AG04449 (cell line): ENCODE measurements around the gene LMNTD1.
A peak's percentile ranks its signal among the peaks of the same experiment; 100 is the strongest.

Experiments used
- CTCF ChIA-PET: fragments of 350-600 bp; formaldehyde crosslinking; extraction: SDS; loops from one replicate; lab custom pipeline; 2021; ENCODE audit warnings: antibody characterized with exemption; lab: Yijun Ruan, JAX
- POLR2A ChIA-PET: fragments of 400-600, 350-600 bp; formaldehyde crosslinking; extraction: SDS; loops from one replicate; lab custom pipeline; 2020; ENCODE audit warnings: antibody characterized with exemption, inconsistent platforms; lab: Yijun Ruan, JAX
- DNase-seq: peaks from one replicate; pipeline ENCODE4 v3.0.0-alpha.2; 2010; ENCODE audit warnings: low read depth, low spot score
- H3K4me3 ChIP-seq: 2 replicates; pipeline ENCODE4 v1.5.1; 2011; ENCODE audit warnings: low read depth, mild to moderate bottlenecking, control low read depth, low read length
- TF ChIP-seq, protein P1 (sequence below): IDR thresholded peaks from one replicate; pipeline ENCODE4 v1.5.1; 2011; ENCODE audit warnings: mild to moderate bottlenecking, moderate library complexity, low read length, control low read depth, inconsistent platforms; ENCODE audit not compliant: insufficient read depth; ENCODE audit errors: missing control alignments

LMNTD1 gene

DNA sequence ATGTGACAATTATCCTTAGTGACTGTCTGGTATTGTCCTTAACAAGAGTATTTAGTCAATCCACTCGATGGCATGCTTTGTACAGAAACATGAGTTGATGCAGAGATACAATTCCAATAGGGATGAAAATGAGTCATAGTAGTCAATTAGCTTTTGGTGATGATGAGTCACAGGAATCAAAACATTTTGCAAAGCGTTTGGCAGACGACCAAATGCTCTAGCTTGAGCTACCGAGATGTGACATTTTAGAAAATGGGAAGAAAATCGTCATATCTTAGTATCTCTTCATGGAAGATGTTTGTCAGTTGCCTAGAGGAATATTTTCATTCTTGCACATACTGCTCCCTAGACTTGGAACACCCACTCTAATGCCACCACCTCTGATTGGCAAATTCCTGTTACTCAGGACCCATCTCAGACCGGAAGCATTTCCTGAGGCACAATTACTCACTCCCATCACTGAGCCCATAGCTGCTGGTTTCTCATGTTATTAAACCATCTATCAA is 95.0 kb downstream of the LMNTD1 start:
- POLR2A ChIA-PET, result no interaction called here
- CTCF ChIA-PET, result interaction anchor here (1.0 to 1.7 kb wide), 5 partner anchors 15 to 570 kb away, joined by 3 to 11 read pairs (median 3); no protein-coding TSS in a partner anchor
- peak overlapping the region; percentile 26 for H3K4me3 ChIP-seq
- DNase-seq, result peak; percentile 89
- TF ChIP-seq, protein P1, sequence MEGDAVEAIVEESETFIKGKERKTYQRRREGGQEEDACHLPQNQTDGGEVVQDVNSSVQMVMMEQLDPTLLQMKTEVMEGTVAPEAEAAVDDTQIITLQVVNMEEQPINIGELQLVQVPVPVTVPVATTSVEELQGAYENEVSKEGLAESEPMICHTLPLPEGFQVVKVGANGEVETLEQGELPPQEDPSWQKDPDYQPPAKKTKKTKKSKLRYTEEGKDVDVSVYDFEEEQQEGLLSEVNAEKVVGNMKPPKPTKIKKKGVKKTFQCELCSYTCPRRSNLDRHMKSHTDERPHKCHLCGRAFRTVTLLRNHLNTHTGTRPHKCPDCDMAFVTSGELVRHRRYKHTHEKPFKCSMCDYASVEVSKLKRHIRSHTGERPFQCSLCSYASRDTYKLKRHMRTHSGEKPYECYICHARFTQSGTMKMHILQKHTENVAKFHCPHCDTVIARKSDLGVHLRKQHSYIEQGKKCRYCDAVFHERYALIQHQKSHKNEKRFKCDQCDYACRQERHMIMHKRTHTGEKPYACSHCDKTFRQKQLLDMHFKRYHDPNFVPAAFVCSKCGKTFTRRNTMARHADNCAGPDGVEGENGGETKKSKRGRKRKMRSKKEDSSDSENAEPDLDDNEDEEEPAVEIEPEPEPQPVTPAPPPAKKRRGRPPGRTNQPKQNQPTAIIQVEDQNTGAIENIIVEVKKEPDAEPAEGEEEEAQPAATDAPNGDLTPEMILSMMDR, result no peak

DNA sequence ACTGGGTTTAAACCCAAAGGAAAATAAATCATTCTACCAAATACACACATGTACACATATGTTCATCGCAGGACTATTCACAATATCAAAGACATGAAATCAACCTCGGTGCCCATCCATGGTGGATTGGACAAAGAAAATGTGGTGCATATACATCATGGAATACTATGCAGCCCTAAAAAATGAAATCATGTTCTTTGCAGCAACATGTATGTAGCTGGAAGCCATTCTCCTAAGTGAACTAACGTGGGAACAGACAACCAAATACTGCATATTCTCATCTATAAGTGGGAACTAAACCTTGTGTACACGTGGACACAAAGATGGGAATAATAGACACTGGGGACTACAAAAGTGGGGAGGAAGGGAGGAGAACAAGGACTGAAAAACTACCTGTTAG is 96.6 kb downstream of the LMNTD1 start:
- TF ChIP-seq, protein P1, result no peak
- ChIA-PET CTCF (no interaction called here), POLR2A (no interaction called here)
- no peak overlapping the region for H3K4me3 ChIP-seq
- DNase-seq, result no peak

DNA sequence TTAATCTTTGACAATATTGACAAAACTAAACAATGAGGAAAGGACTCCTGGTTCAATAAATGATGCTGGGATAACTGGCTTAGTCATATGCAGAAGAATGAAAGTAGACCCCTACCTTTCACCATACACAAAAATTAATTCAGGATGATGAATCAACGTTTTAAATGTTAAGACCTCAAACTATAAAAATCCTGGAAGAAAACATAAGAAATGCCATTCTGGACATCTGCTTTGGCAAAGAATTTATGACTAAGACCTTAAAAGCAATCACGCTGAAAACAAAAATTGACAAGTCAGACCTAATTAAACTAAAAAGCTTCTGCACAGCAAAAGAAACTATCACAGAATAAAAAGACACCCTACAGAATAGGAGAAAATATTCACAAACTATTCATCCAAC is 97.4 kb downstream of the LMNTD1 start:
- POLR2A ChIA-PET, result no interaction called here
- DNase-seq, result no peak
- no peak overlapping the region for H3K4me3 ChIP-seq
- TF ChIP-seq, protein P1, result no peak
- CTCF ChIA-PET, result no interaction called here

DNA sequence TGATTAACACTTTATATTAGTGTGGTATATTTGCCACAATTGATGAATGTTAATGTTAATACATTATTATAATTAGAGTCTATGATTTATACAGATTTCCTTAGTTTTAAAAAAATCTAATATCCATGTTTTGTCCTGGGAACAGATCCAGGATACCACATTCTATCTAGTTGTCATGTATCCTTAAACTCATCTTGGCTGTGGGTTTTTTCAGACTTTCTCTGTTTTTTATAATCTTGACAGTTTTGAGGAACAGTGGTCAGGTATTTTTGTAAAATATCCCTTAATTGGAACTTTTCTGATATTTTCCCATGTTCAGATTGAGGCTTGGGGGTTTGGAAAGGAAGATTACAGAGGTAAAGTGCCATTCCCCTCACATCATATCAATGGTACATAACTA is 104.1 kb downstream of the LMNTD1 start:
- CTCF ChIA-PET, result no interaction called here

DNA sequence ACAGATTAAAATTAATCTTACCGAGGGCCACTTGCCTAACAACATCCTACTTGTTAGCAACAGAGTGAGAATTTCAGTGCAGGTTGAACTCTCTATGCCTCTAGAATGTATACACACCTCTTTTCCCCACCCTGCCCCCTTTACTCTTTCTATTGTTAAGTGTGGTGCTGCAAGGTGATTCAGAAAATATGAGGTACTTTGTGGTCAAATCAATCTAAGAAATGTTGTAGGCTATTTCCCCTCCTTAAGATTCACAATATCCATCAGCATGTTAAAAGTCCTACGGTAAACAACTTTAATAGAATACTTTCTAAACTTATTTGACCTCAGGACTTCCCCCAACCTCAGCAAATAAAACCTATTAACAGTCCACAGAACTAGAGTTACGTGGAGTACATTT is 106.0 kb downstream of the LMNTD1 start:
- no peak overlapping the region for H3K4me3 ChIP-seq
- DNase-seq, result no peak
- TF ChIP-seq, protein P1, result no peak
- POLR2A ChIA-PET, result no interaction called here
- CTCF ChIA-PET, result interaction anchor here (2.9 kb wide), 1 partner anchor 11 kb away, joined by 16 read pairs; no protein-coding TSS in a partner anchor

More for the DNA sequence above, 104.1 kb downstream of the LMNTD1 start:
- no peak overlapping the region for H3K4me3 ChIP-seq
- TF ChIP-seq, protein P1, result no peak
- POLR2A ChIA-PET, result no interaction called here
- no peak for DNase-seq

DNA sequence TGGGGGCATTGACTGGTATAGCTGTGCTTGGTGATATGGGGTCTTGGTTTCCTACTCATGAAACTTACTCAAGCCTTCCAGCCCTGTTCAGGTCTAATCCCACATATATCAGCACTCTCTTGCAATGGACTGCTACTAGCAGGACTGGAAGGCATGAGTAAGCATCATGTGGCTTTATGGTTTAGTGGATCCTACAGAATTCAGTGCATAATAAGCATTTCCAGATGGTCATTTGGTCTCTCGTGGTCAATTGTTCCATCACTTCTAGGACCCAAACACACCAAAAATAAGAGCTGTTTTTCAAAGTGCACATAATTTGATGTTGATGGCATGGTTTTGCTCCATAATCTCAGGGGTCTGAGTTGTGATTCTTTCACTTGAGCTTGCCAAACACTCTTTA is 114.4 kb downstream of the LMNTD1 start:
- DNase-seq, result no peak
- TF ChIP-seq, protein P1, result no peak
- ChIA-PET CTCF (interaction anchor here (0.9 to 2.3 kb wide), 6 partner anchors 13 to 594 kb away, joined by 3 to 11 read pairs (median 4); partner anchors contain the start of gene LMNTD1), POLR2A (no interaction called here)
- no peak overlapping the region for H3K4me3 ChIP-seq
